Neuronal stem cell (in vitro differentiated cells): Measurements from ENCODE around the gene TP63.
"Not testable (repeated sequence)": the region's sequence is repeated elsewhere in the genome, so short reads cannot be mapped to it uniquely, and the experiment has no call there.

Source experiments
- DNase-seq: peaks from one replicate; pipeline ENCODE4 v3.0.0-alpha.2; 2013; ENCODE audit warnings: low spot score
- H2AFZ ChIP-seq: one replicate; pipeline ENCODE4 v1.6.1; 2013; ENCODE audit warnings: mild to moderate bottlenecking, low read length, inconsistent platforms
- H2AK5ac ChIP-seq: 2 replicates; pipeline ENCODE4 v1.6.1; 2013; ENCODE audit warnings: low read depth, mild to moderate bottlenecking, inconsistent platforms, low read length, moderate library complexity, mixed read lengths
- H2BK120ac ChIP-seq: 2 replicates; pipeline ENCODE4 v1.6.1; 2013; ENCODE audit warnings: low read depth, mild to moderate bottlenecking, inconsistent platforms, low read length, moderate library complexity, mixed read lengths
- H2BK12ac ChIP-seq: one replicate; pipeline ENCODE4 v1.6.1; 2013; ENCODE audit warnings: low read length, inconsistent platforms
- H2BK15ac ChIP-seq: 2 replicates; pipeline ENCODE4 v1.6.1; 2013; ENCODE audit warnings: mild to moderate bottlenecking, low read length, inconsistent platforms, mixed read lengths
- H2BK5ac ChIP-seq: one replicate; pipeline ENCODE4 v1.6.1; 2013; ENCODE audit warnings: inconsistent platforms, mild to moderate bottlenecking, low read length, moderate library complexity
- H3K14ac ChIP-seq: one replicate; pipeline ENCODE4 v1.6.1; 2013; ENCODE audit warnings: low read length, inconsistent platforms
- H3K18ac ChIP-seq: 2 replicates; pipeline ENCODE4 v1.6.1; 2013; ENCODE audit warnings: low read length, inconsistent platforms
- H3K23ac ChIP-seq: 2 replicates; pipeline ENCODE4 v1.6.1; 2013; ENCODE audit warnings: low read depth, mild to moderate bottlenecking, mixed read lengths, low read length, inconsistent platforms; ENCODE audit not compliant: poor library complexity
- H3K27ac ChIP-seq: replicated peaks from 3 replicates; pipeline ENCODE4 v1.5.1; 2013; ENCODE audit warnings: low read length, inconsistent platforms
- H3K27me3 ChIP-seq, 3 experiments: 2 replicates each; pipeline ENCODE4 v1.6.1; 2013; ENCODE audit warnings: low read length in 3 of 3, mild to moderate bottlenecking in 2 of 3, inconsistent platforms in 1 of 3, low read depth in 1 of 3, mixed read lengths in 1 of 3, moderate library complexity in 1 of 3; ENCODE audit not compliant: control insufficient read depth in 3 of 3, insufficient read depth in 3 of 3
- H3K36me3 ChIP-seq, 2 donors: replicated peaks in 1 of 2; 2 replicates each; pipeline ENCODE4 v1.6.1; 2013; ENCODE audit warnings: low read length in 2 of 2; ENCODE audit not compliant: control insufficient read depth in 2 of 2, insufficient read depth in 2 of 2
- H3K4ac ChIP-seq: 2 replicates; pipeline ENCODE4 v1.6.1; 2013; ENCODE audit warnings: inconsistent platforms, mild to moderate bottlenecking, low read length, moderate library complexity
- H3K4me1 ChIP-seq, 2 donors: 1 replicate in 1 of 2; 2 replicates in 1 of 2; pipeline ENCODE4 v1.6.1; 2013; ENCODE audit warnings: low read length in 2 of 2, low read depth in 1 of 2; ENCODE audit not compliant: control insufficient read depth in 2 of 2, insufficient read depth in 1 of 2
- H3K4me2 ChIP-seq: one replicate; pipeline ENCODE4 v1.6.1; 2013; ENCODE audit warnings: mild to moderate bottlenecking, low read length, inconsistent platforms; ENCODE audit not compliant: insufficient read depth, poor library complexity, severe bottlenecking
- H3K4me3 ChIP-seq, 2 donors: 2 replicates each; pipeline ENCODE4 v1.5.1; 2013; ENCODE audit warnings: low read length in 2 of 2, mild to moderate bottlenecking in 2 of 2, inconsistent platforms in 1 of 2, moderate library complexity in 1 of 2
- H3K79me1 ChIP-seq: one replicate; pipeline ENCODE4 v1.6.1; 2013; ENCODE audit warnings: low read depth, mild to moderate bottlenecking, inconsistent platforms, low read length, moderate library complexity
- H3K9ac ChIP-seq: one replicate; pipeline ENCODE4 v1.6.1; 2013; ENCODE audit warnings: mild to moderate bottlenecking, low read depth, low read length, inconsistent platforms; ENCODE audit not compliant: poor library complexity
- H3K9me3 ChIP-seq, 2 donors: replicated peaks in 1 of 2; 2 replicates each; pipeline versions ENCODE3 to v1.6.1; 2013; ENCODE audit warnings: low read length in 2 of 2, mild to moderate bottlenecking in 2 of 2, inconsistent platforms in 1 of 2, low read depth in 1 of 2, mixed read lengths in 1 of 2, moderate library complexity in 1 of 2; ENCODE audit not compliant: control insufficient read depth in 2 of 2, insufficient read depth in 1 of 2
- H4K8ac ChIP-seq: one replicate; pipeline ENCODE4 v1.6.1; 2013; ENCODE audit warnings: low read depth, mild to moderate bottlenecking, inconsistent platforms, low read length, moderate library complexity
- H4K91ac ChIP-seq: one replicate; pipeline ENCODE4 v1.6.1; 2013; ENCODE audit warnings: low read length, low read depth, mild to moderate bottlenecking, inconsistent platforms; ENCODE audit not compliant: poor library complexity
- WGBS, 2 donors: extraction: QIAGEN DNeasy Blood & Tissue Kit; methylation state at CpG; one replicate each; pipeline ENCODE4 v1.1.7; 2013; ENCODE audit warnings: missing lambda C conversion rate in 2 of 2, mixed read lengths in 1 of 2; ENCODE audit not compliant: insufficient read length in 2 of 2, insufficient replicate concordance in 1 of 2; ENCODE audit errors: extremely low coverage in 2 of 2; 5-methylcytosine and 5-hydroxymethylcytosine counted together

The TP63 gene

DNA sequence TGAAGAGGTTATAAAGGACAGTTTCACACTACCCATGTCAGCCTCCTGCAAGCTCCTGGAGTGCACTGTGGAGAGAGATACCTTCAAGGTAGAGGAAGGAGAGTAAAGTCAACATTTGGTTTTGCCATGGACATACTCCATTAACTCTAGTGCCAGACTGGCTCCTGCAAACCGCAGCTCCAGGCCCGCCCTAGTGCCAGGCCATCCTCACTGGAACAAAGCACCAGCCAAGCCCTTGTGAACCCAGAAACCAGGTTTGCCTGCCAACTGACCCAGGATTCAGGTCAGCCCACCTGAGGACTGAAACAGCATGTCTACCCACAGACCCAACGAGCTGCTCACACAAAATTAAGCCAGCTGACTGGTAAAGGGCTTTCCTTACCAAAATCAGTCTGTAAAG is 41.0 kb upstream of the TP63 start:
- WGBS, 2 donors: no CpG with 5 or more reads among the region's 3 CpGs
- no peak overlapping the region for H2AK5ac ChIP-seq
- H3K23ac ChIP-seq: no peak overlapping the region
- H3K18ac ChIP-seq: no peak overlapping the region
- no peak overlapping the region for H2BK12ac ChIP-seq
- no peak overlapping the region for H2AFZ ChIP-seq
- H3K4me1 ChIP-seq: no peaks in the 10 kb centered on the region
- no peak overlapping the region for H3K9ac ChIP-seq
- no peak overlapping the region for H3K27ac ChIP-seq
- H4K91ac ChIP-seq: no peak overlapping the region
- no peak overlapping the region for H2BK120ac ChIP-seq
- DNase-seq: no peak
- H3K14ac ChIP-seq: no peak overlapping the region
- no peak overlapping the region for H3K4me2 ChIP-seq
- H4K8ac ChIP-seq: no peak overlapping the region
- H3K4me3 ChIP-seq: no peak overlapping the region
- no peaks in the 10 kb centered on the region for H3K27me3 ChIP-seq
- H3K79me1 ChIP-seq: no peaks in the 10 kb centered on the region
- H3K36me3 ChIP-seq: no peaks in the 10 kb centered on the region
- H2BK15ac ChIP-seq: no peak overlapping the region
- no peak overlapping the region for H2BK5ac ChIP-seq
- no peaks in the 10 kb centered on the region for H3K9me3 ChIP-seq
- H3K4ac ChIP-seq: no peak overlapping the region

GRCh38 chr3:189593581-189593980 is 37.6 kb upstream of the TP63 start:
- H3K36me3 ChIP-seq: no peaks in the 10 kb centered on the region
- no peak overlapping the region for H2AK5ac ChIP-seq
- no peak overlapping the region for H3K4me2 ChIP-seq
- no peaks in the 10 kb centered on the region for H3K4me1 ChIP-seq
- H4K8ac ChIP-seq: no peak overlapping the region
- H3K9ac ChIP-seq: no peak overlapping the region
- H3K14ac ChIP-seq: no peak overlapping the region
- H3K9me3 ChIP-seq: no peaks in the 10 kb centered on the region
- H2AFZ ChIP-seq: no peak overlapping the region
- no peak for DNase-seq
- H3K27me3 ChIP-seq: no peaks in the 10 kb centered on the region
- no peak overlapping the region for H4K91ac ChIP-seq
- H3K4me3 ChIP-seq: no peak overlapping the region
- no peak overlapping the region for H3K23ac ChIP-seq
- no peak overlapping the region for H2BK15ac ChIP-seq
- H3K27ac ChIP-seq: no peak overlapping the region
- H3K79me1 ChIP-seq: no peaks in the 10 kb centered on the region
- H2BK5ac ChIP-seq: no peak overlapping the region
- H3K4ac ChIP-seq: no peak overlapping the region
- H2BK12ac ChIP-seq: no peak overlapping the region
- no peak overlapping the region for H2BK120ac ChIP-seq
- no peak overlapping the region for H3K18ac ChIP-seq

GRCh38 chr3:189596078-189596979 is 34.9 kb upstream of the TP63 start:
- not testable (repeated sequence) for H3K4me2 ChIP-seq, H3K36me3 ChIP-seq, H4K8ac ChIP-seq, H4K91ac ChIP-seq, H2BK120ac ChIP-seq, DNase-seq, H3K79me1 ChIP-seq, H3K4ac ChIP-seq, H3K4me3 ChIP-seq, H3K27me3 ChIP-seq, H3K27ac ChIP-seq, H2BK15ac ChIP-seq, H3K9me3 ChIP-seq, H3K14ac ChIP-seq, H3K4me1 ChIP-seq, H2AFZ ChIP-seq, H2AK5ac ChIP-seq, H3K9ac ChIP-seq, H3K23ac ChIP-seq, H2BK12ac ChIP-seq, H2BK5ac ChIP-seq, H3K18ac ChIP-seq
- no CpG with 5 or more reads among the region's 45 CpGs for WGBS, 2 donors

DNA sequence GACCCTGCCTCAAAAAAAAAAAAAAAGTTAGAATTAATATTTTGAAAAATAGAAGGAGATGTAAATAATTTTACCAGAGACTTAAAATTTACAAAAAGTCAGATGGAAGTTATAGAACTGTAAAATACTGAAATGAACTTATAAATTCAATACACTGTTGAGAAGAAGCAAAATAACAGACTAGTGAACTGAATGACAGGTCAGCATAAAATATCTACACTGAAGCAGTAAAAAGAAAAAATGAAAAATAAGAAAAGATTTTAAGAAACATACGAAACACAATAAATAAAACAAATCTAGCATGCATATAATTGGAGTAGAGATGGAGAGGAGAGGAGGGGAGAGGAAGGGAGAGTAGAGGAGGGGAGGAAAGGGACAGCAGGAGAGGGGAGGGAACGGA is 33.3 kb upstream of the TP63 start:
- Histone ChIP-seq H3K14ac (no peak overlapping the region), H2BK12ac (no peak overlapping the region), H4K8ac (no peak overlapping the region), H3K4me1 (no peaks in the 10 kb centered on the region), H3K4me2 (no peak overlapping the region), H2BK15ac (no peak overlapping the region), H3K27me3 (no peaks in the 10 kb centered on the region), H3K79me1 (no peaks in the 10 kb centered on the region), H2AK5ac (no peak overlapping the region), H3K4me3 (no peak overlapping the region), H2AFZ (no peak overlapping the region), H3K23ac (no peak overlapping the region), H3K9ac (no peak overlapping the region), H3K9me3 (no peaks in the 10 kb centered on the region), H3K27ac (no peak overlapping the region), H2BK5ac (no peak overlapping the region), H3K4ac (no peak overlapping the region), H3K18ac (no peak overlapping the region), H4K91ac (no peak overlapping the region), H3K36me3 (no peaks in the 10 kb centered on the region), H2BK120ac (no peak overlapping the region)
- no peak for DNase-seq
- no CpG with 5 or more reads among the region's 2 CpGs for WGBS, 2 donors
